ENCODE results near the gene UMOD.

UMOD gene

GRCh38 chr16:20311548-20311947 is 41.0 kb downstream of the UMOD start:
- no peak for ATAC-seq
- TF ChIP-seq TOX (CRISPR knock-in tag; IDR thresholded peaks at IDR 0.05; ENCODE audit: borderline replicate concordance) = no peak
- TF ChIP-seq GLIS3 (CRISPR knock-in tag; IDR thresholded peaks at IDR 0.05) = no peak
- TF ChIP-seq ZNF70 (CRISPR knock-in tag; IDR thresholded peaks at IDR 0.05) = no peak
- TF ChIP-seq BACH2 (CRISPR knock-in tag; IDR thresholded peaks at IDR 0.05; ENCODE audit: borderline replicate concordance) = no peak
- no peak for TF ChIP-seq OSR1 (CRISPR knock-in tag; IDR thresholded peaks at IDR 0.05)
- TF ChIP-seq CSDC2 (CRISPR knock-in tag; IDR thresholded peaks at IDR 0.05) = no peak

DNA sequence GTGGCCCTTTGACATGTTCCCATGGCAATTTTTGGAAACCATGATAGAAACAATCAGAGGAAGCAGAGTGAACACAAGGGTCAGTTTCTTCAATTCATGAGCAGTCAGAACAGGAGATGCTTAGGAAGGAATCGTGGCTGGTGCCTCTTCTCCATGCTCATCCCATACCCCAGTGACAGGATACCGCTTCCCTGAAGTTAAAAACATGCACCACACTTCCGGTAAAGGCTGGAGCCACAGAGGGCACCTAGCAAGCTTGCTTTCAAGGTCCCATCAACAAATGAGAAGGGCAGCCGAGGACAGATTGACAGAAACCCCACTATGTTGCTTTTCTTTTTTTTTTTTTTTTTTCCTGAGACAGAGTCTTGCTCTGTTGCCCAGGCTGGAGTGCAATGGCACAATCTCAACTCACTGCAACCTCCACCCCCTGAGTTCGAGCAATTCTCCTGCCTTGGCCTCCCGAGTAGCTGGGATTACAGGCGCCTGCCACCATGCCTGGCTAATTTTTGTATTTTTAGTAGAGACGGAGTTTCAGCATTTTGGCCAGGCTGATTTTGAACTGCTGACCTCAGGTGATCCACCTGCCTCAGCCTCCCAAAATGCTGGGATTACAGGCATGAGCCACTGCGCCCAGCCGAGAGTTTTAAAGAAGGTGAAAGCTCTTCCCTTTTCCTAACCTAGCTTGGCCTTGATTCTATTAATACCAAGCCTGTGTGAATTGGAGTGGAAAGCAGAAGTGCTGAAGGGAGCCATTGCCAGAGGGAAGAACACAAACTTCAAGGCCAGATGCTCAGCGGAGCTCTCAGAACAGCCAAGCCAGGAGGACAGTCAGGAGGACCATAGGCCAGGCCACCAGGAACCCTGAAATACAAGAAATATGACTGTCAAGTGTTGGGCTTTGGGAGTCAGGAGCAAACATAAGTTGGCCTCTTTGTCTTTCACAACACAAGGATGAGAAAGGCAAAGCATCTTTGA is 41.8 kb downstream of the UMOD start:
- ATAC-seq = no peak
- TF ChIP-seq SNAI2 (CRISPR knock-in tag; IDR thresholded peaks at IDR 0.05) (no peak), ISL1 (CRISPR knock-in tag; IDR thresholded peaks at IDR 0.05) (no peak), TOX (CRISPR knock-in tag; IDR thresholded peaks at IDR 0.05; ENCODE audit: borderline replicate concordance) (no peak), CREB5 (CRISPR knock-in tag; IDR thresholded peaks at IDR 0.05; ENCODE audit: low read depth) (no peak), RARB (CRISPR knock-in tag; IDR thresholded peaks at IDR 0.05) (no peak), ZNF70 (CRISPR knock-in tag; IDR thresholded peaks at IDR 0.05) (no peak)
- TF ChIP-seq, protein P1, sequence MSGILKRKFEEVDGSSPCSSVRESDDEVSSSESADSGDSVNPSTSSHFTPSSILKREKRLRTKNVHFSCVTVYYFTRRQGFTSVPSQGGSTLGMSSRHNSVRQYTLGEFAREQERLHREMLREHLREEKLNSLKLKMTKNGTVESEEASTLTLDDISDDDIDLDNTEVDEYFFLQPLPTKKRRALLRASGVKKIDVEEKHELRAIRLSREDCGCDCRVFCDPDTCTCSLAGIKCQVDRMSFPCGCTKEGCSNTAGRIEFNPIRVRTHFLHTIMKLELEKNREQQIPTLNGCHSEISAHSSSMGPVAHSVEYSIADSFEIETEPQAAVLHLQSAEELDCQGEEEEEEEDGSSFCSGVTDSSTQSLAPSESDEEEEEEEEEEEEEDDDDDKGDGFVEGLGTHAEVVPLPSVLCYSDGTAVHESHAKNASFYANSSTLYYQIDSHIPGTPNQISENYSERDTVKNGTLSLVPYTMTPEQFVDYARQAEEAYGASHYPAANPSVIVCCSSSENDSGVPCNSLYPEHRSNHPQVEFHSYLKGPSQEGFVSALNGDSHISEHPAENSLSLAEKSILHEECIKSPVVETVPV (CRISPR knock-in tag; IDR thresholded peaks at IDR 0.05) = no peak

DNA sequence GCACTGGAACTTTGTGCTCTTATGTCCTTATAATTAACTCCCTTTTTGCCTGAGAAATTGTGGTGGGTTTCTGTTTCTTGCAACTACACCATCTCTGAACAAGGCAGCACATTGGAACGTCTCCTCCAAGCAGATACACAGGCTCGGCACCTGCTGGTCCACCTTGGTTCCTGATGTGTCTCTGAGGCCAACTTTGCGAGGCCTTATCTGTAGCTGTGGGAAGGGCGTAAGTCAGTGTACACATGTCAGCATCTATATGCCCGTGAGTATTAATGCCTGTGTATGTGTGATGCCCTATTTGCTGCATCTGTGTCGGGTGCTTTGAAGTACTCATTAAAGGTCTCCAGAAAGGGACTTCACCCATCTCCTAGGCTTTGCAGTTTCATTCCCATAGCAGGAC is 42.7 kb downstream of the UMOD start:
- no peak for ATAC-seq
- TF ChIP-seq SNAI2 (CRISPR knock-in tag; IDR thresholded peaks at IDR 0.05) (no peak), ZNF70 (CRISPR knock-in tag; IDR thresholded peaks at IDR 0.05) (no peak), PPARA (CRISPR knock-in tag; IDR thresholded peaks at IDR 0.05; ENCODE audit: borderline replicate concordance) (no peak)

DNA sequence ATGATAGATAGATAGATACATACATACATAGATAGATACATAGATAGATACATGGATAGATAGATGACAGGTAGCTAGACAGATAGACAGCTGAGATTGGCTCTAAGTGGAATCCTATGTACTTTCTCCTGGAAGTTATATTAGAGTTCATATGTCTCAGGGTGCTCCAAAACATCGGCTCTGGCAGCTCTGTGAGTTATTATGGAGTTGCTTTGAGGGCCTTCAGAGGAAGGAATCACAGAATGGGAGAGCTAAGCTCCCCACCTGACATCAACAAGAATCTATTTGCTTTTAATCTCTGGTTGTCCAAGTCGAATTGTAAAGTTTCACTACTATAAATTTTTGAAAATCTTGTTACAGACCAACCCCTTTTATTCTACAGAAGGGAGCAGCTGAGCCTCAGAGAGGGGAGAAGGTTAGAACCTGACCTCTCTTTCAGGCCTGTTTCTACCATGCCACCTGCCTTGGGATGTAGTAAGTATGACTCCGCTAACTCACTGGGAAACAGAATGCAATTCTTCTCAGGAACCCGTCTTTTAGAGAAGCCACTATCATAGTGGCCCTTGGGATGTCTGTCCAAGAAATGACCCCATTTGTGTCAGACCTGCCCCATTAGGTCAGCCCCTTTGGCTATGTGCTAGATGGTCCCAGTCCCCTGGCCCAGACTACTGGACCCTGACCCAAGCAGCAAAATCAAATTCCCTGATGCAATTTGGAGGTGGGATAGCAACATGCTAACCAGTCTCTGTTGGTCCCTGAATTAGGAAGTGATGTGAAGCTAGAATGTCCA is 43.5 kb downstream of the UMOD start:
- TF ChIP-seq ZC3H10 (CRISPR knock-in tag; IDR thresholded peaks at IDR 0.05) = no peak
- no peak for ATAC-seq

DNA sequence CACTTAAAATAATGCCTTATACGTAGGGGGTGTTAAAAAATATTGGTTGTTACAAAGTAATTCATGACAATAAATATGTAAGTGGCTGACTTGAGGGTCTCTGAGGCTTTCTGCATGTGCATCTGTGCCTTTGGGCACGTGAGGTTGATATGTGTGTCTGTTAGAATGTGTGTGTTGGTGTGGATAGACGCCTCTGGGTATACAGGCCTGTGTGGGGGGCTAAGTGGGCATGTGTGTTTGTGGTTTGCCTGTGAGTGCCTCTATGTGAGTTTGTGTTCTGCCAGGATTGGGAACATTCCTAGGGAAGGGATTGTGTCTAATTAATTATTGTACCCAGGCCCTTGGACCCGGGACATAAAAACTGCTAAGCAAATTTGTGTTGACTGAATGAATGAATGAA is 44.2 kb downstream of the UMOD start:
- TF ChIP-seq GLIS3 (CRISPR knock-in tag; IDR thresholded peaks at IDR 0.05) (no peak), ZNF565 (CRISPR knock-in tag; conservative IDR thresholded peaks at IDR 0.05; ENCODE audit: low read depth) (no peak), RARB (CRISPR knock-in tag; IDR thresholded peaks at IDR 0.05) (no peak), TCF4 (CRISPR knock-in tag; IDR thresholded peaks at IDR 0.05; ENCODE audit: borderline replicate concordance) (no peak), SNAI2 (CRISPR knock-in tag; IDR thresholded peaks at IDR 0.05) (no peak), ZNF8 (CRISPR knock-in tag; IDR thresholded peaks at IDR 0.05) (no peak), OSR1 (CRISPR knock-in tag; IDR thresholded peaks at IDR 0.05) (no peak), ZNF70 (CRISPR knock-in tag; IDR thresholded peaks at IDR 0.05) (no peak), ZFP30 (CRISPR knock-in tag; IDR thresholded peaks at IDR 0.05) (no peak)
- TF ChIP-seq, protein P2, sequence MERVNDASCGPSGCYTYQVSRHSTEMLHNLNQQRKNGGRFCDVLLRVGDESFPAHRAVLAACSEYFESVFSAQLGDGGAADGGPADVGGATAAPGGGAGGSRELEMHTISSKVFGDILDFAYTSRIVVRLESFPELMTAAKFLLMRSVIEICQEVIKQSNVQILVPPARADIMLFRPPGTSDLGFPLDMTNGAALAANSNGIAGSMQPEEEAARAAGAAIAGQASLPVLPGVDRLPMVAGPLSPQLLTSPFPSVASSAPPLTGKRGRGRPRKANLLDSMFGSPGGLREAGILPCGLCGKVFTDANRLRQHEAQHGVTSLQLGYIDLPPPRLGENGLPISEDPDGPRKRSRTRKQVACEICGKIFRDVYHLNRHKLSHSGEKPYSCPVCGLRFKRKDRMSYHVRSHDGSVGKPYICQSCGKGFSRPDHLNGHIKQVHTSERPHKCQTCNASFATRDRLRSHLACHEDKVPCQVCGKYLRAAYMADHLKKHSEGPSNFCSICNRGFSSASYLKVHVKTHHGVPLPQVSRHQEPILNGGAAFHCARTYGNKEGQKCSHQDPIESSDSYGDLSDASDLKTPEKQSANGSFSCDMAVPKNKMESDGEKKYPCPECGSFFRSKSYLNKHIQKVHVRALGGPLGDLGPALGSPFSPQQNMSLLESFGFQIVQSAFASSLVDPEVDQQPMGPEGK (CRISPR knock-in tag; IDR thresholded peaks at IDR 0.05; ENCODE audit: borderline replicate concordance) = no peak
- no peak for ATAC-seq

DNA sequence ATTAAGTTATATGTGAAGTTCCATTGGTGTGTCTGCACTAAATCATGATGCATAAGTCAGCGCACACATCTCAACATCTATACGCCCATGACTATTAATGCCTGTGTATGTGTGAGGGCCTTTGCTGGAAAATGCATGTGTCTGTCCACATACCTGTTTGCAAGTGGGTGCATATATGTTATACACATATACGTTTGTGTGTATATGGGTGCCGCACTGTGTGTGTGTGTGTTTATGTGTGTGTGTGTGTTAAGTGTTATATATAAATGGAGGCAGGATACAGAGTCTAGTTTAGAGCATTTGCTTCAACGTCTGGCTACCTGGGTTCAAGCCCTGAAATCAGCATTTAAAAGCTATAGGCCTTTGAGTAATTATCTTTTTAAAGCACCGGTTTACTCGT is 44.7 kb downstream of the UMOD start:
- TF ChIP-seq PPARA (CRISPR knock-in tag; IDR thresholded peaks at IDR 0.05; ENCODE audit: borderline replicate concordance) = no peak
- TF ChIP-seq CSDC2 (CRISPR knock-in tag; IDR thresholded peaks at IDR 0.05) = no peak
- TF ChIP-seq SNAI2 (CRISPR knock-in tag; IDR thresholded peaks at IDR 0.05) = no peak
- TF ChIP-seq ESRRG (CRISPR knock-in tag; IDR thresholded peaks at IDR 0.05) = no peak
- no peak for TF ChIP-seq ZFP3 (CRISPR knock-in tag; IDR thresholded peaks at IDR 0.05)
- TF ChIP-seq ZNF8 (CRISPR knock-in tag; IDR thresholded peaks at IDR 0.05) = no peak
- ATAC-seq = no peak
